PFSK-1 (cell line): ENCODE data around the gene RSRC1.

Experiments
- FOXP2 ChIP-seq: optimal IDR thresholded peaks from 2 replicates; pipeline ENCODE3; 2011; ENCODE audit warnings: borderline replicate concordance, control low read depth, inconsistent platforms; ENCODE audit not compliant: insufficient read depth; ENCODE audit errors: extremely low read length, extremely low read depth
- POLR2AphosphoS5 ChIP-seq: IDR thresholded peaks from 2 replicates; pipeline ENCODE4 v1.6.1; 2012; ENCODE audit warnings: low read depth, mild to moderate bottlenecking, control low read depth, low read length, moderate library complexity
- SIN3A ChIP-seq: IDR thresholded peaks from 2 replicates; pipeline ENCODE4 v1.6.1; 2012; ENCODE audit warnings: mild to moderate bottlenecking, low read length, moderate library complexity, borderline replicate concordance; ENCODE audit not compliant: insufficient read depth
- TAF1 ChIP-seq: IDR thresholded peaks from 2 replicates; pipeline ENCODE4 v1.6.1; 2012; ENCODE audit warnings: low read length, control low read depth, borderline replicate concordance; ENCODE audit not compliant: insufficient read depth
- TF ChIP-seq, protein P1 (sequence below), 2 experiments: IDR thresholded peaks; 2 replicates each; pipeline versions ENCODE4 v1.6.1 to v1.8.0; 2011 to 2012; ENCODE audit warnings: low read depth in 2 of 2, low read length in 2 of 2, control low read depth in 1 of 2, inconsistent platforms in 1 of 2, mild to moderate bottlenecking in 1 of 2, moderate library complexity in 1 of 2; ENCODE audit not compliant: insufficient read depth in 1 of 2

RSRC1 gene

DNA sequence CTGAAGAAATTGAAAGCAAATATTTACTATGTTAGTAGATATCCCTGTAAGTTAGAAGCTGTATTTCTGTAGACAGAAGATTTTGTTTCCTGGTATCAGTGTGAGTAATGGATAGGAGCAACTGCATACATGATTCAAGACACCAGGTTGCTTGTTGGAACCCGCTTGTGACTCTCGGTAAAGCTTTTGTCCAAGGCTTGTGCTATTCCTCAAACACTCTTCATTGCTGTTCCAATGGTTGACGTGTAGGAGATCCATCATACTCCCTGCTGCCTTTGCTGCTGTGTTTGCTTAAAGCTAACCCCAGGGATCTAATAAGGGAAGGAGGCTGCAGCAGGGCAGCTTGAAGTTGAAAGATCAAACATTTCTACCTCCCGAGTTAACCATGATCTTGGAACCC lies 160.1 kb downstream of the RSRC1 start:
- no peak for TF ChIP-seq TAF1
- TF ChIP-seq, protein P1, sequence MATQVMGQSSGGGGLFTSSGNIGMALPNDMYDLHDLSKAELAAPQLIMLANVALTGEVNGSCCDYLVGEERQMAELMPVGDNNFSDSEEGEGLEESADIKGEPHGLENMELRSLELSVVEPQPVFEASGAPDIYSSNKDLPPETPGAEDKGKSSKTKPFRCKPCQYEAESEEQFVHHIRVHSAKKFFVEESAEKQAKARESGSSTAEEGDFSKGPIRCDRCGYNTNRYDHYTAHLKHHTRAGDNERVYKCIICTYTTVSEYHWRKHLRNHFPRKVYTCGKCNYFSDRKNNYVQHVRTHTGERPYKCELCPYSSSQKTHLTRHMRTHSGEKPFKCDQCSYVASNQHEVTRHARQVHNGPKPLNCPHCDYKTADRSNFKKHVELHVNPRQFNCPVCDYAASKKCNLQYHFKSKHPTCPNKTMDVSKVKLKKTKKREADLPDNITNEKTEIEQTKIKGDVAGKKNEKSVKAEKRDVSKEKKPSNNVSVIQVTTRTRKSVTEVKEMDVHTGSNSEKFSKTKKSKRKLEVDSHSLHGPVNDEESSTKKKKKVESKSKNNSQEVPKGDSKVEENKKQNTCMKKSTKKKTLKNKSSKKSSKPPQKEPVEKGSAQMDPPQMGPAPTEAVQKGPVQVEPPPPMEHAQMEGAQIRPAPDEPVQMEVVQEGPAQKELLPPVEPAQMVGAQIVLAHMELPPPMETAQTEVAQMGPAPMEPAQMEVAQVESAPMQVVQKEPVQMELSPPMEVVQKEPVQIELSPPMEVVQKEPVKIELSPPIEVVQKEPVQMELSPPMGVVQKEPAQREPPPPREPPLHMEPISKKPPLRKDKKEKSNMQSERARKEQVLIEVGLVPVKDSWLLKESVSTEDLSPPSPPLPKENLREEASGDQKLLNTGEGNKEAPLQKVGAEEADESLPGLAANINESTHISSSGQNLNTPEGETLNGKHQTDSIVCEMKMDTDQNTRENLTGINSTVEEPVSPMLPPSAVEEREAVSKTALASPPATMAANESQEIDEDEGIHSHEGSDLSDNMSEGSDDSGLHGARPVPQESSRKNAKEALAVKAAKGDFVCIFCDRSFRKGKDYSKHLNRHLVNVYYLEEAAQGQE (IDR thresholded peaks at IDR 0.05; ENCODE audit: insufficient read depth in 1 of 2, low read depth in 2 of 2, low read length in 2 of 2), result no peak

DNA sequence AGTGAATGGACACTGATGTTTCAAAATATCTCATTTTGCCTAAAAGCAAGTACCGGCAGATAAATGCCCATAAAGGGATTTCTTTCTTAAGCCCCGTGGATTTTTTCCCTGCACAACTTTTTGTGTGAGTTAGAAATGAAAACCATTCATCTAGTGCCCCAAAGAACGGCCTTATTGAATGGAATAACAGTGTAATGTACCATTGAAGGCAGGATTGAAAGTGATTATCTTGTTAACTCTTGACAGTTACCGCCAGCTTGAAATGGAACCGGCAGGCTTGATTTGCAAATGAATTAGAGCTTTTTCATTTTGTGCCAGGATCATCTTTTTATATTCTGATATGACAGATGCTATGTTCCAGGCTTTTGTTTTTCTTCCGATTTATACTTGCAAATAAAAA lies 162.2 kb downstream of the RSRC1 start:
- no peak for TF ChIP-seq FOXP2
- no peak for TF ChIP-seq TAF1
- TF ChIP-seq POLR2AphosphoS5, result no peak
- no peak for TF ChIP-seq SIN3A
- TF ChIP-seq, protein P1 (IDR thresholded peaks at IDR 0.05; ENCODE audit: insufficient read depth in 1 of 2, low read depth in 2 of 2, low read length in 2 of 2), result no peak

DNA sequence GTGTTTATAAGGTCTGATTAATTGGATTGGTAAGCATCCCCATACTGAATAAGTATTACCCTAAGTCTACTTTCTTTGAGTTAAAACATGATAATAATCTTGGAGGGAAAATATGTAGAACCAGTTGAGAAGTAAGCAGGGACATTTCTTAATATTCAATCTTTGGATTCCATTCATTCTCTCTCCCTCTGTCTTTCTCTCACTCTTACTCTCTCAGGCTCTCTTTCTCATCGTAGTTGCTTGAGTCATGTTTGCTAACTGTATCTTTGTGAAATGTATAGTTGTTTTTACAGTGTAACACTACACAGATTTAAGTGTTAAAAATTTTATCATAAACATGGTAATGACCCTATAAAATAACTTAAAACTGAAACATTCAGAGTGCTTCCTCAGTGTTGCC lies 163.8 kb downstream of the RSRC1 start:
- no peak for TF ChIP-seq SIN3A
- TF ChIP-seq TAF1, result no peak

DNA sequence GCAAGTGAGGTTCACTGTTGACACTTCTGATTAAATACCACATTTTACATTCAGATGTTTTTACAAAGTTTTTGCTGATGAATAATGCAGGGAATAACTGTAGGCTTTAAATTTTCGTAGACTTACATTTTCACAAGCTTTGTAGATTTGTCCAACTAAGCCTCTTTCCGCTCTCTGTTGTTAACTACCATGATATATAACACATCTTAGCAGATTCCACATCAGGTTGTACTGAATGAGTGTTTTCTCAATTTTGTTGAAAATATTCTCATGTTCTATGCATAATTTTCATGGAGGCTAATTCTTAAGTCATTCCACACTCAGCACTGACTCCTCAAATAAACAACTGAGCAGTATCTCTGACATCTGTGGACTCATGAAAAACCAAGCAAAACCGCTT lies 168.3 kb downstream of the RSRC1 start:
- TF ChIP-seq FOXP2, result no peak
- no peak for TF ChIP-seq SIN3A
- no peak for TF ChIP-seq POLR2AphosphoS5
- no peak for TF ChIP-seq TAF1
- TF ChIP-seq, protein P1 (IDR thresholded peaks at IDR 0.05; ENCODE audit: insufficient read depth in 1 of 2, low read depth in 2 of 2, low read length in 2 of 2), result no peak

DNA sequence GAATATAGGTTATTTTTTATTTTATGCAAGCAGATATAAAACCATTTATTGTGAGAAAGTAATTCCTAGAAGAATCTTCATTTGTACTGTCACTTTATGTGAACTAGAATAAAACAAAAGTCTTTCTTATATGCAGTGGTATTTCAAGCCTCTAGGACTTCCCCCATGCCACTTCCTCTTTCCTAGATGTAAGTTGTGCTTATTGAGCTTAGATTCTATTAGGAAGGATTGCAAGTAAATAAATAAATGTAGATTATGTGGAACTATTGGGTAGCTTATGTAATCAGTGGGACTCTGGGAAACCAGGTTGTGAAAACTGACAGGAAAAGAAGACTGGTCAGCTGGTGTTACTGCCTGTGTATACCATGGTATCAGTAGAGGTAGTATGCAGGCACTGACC lies 169.7 kb downstream of the RSRC1 start:
- TF ChIP-seq, protein P1 (IDR thresholded peaks at IDR 0.05; ENCODE audit: insufficient read depth in 1 of 2, low read depth in 2 of 2, low read length in 2 of 2), result no peak
- TF ChIP-seq POLR2AphosphoS5 (no peak), TAF1 (no peak), FOXP2 (no peak), SIN3A (no peak)
